ENCODE results near the gene OAS2. TPM values are rescaled to one million over a fixed set of nuclear protein-coding genes. Genes with fewer than 3 reads are reported as not detected.

OAS2 gene, protein sequence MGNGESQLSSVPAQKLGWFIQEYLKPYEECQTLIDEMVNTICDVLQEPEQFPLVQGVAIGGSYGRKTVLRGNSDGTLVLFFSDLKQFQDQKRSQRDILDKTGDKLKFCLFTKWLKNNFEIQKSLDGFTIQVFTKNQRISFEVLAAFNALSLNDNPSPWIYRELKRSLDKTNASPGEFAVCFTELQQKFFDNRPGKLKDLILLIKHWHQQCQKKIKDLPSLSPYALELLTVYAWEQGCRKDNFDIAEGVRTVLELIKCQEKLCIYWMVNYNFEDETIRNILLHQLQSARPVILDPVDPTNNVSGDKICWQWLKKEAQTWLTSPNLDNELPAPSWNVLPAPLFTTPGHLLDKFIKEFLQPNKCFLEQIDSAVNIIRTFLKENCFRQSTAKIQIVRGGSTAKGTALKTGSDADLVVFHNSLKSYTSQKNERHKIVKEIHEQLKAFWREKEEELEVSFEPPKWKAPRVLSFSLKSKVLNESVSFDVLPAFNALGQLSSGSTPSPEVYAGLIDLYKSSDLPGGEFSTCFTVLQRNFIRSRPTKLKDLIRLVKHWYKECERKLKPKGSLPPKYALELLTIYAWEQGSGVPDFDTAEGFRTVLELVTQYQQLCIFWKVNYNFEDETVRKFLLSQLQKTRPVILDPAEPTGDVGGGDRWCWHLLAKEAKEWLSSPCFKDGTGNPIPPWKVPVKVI
- 0.11 to 0.22 TPM (median 0.15 TPM) in 5 replicates for total RNA-seq (2022; extraction: Qiagen RNA extraction)

GRCh38 chr12:112978163-112979040 is at the start of gene OAS2:
Gene OAS2 (plus strand): TSS chr12:112978519. CDS start chr12:112978609, 90 bp downstream.

DNA sequence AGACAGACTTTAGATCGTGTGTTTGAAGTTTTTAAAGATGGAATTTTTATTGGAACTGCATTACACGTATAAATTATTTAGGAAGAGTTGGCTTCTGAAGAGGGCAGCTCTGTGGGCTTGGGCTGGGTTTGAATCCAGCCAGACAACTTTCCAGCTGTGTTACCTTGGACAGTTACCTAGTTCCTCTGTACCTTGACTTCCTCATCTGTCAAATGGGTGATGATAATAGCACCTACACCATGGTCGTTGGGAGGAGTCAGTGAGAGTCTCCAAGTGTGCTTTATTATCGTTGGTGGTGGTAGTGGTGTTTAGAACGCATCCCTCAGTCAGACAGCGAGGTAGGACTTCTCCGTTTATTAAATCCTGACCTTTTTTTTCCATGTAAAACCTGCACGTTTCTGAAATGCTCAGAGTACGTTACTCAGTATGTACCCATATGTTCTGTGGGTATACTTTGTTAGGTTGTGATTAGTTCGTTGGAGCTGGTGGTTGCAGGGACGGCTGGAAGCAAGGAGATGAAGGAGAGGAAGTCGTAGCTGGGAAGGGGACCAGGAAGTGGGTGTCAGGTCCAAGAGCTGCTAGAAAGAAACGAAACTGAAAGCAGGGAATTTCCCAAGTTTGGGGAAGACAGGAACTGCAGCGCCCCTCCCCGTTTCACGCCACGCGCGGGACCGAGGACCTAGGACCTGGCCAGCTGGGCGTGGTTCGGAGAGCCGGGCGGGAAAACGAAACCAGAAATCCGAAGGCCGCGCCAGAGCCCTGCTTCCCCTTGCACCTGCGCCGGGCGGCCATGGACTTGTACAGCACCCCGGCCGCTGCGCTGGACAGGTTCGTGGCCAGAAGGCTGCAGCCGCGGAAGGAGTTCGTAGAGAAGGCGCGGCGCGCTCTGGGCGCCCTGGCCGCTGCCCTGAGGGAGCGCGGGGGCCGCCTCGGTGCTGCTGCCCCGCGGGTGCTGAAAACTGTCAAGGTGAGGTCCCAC is 40.3 kb upstream of the OAS2 start, which contains the start of gene OAS3:
TSS of gene OAS3 (plus strand) at position 734 of the 979 bp plus-strand sequence. CDS start at position 791, 57 bp downstream.

GRCh38 chr12:113056631-113057488 is 78.5 kb downstream of the OAS2 start, which contains the start of gene DTX1:
Gene DTX1 (plus strand): TSS chr12:113056730. CDS start chr12:113058193, 1,463 bp downstream.

Other genes starting within 250 kb of the OAS2 start
- 0.05 to 0.21 TPM (median 0.15 TPM) in 5 replicates for gene RPH3A, start 186.8 kb upstream of the OAS2 start, total RNA-seq (2022; extraction: Qiagen RNA extraction)
- 27.1 to 42.4 TPM (median 35.3 TPM) in 5 replicates for gene OAS1, start 71.6 kb upstream of the OAS2 start, total RNA-seq (2022; extraction: Qiagen RNA extraction)
- gene OAS3, start 40.0 kb upstream of the OAS2 start, total RNA-seq (2022; extraction: Qiagen RNA extraction), result 18.4 to 27.6 TPM (median 23.5 TPM) in 5 replicates
- 0.41 to 0.50 TPM (median 0.45 TPM) in 5 replicates for gene DTX1, start 78.2 kb downstream of the OAS2 start, total RNA-seq (2022; extraction: Qiagen RNA extraction)
- gene RASAL1, start 157.2 kb downstream of the OAS2 start, total RNA-seq (2022; extraction: Qiagen RNA extraction), result 0.17 to 0.46 TPM (median 0.33 TPM) in 5 replicates
- gene CFAP73, start 171.2 kb downstream of the OAS2 start, total RNA-seq (2022; extraction: Qiagen RNA extraction), result 0.07 to 0.14 TPM (median 0.09 TPM) in 3 of 5 replicates, not detected in the others
- 60.5 to 82.8 TPM (median 74.0 TPM) in 5 replicates for gene DDX54, start 207.0 kb downstream of the OAS2 start, total RNA-seq (2022; extraction: Qiagen RNA extraction)
- 26.2 to 32.6 TPM (median 29.6 TPM) in 5 replicates for gene RITA1, start 207.2 kb downstream of the OAS2 start, total RNA-seq (2022; extraction: Qiagen RNA extraction)
- gene TPCN1, start 242.9 kb downstream of the OAS2 start, total RNA-seq (2022; extraction: Qiagen RNA extraction), result 16.7 to 21.0 TPM (median 17.6 TPM) in 5 replicates